Muscle of arm (tissue), 12 donors: ENCODE data around the gene CABLES1. TPM values are rescaled to one million over a fixed set of nuclear protein-coding genes. Genes with fewer than 3 reads are reported as not detected.

Source experiments
- DNase-seq: peaks from one replicate; pipeline ENCODE4 v3.0.0-alpha.2; 2013
- polyA plus RNA-seq, 12 donors: library from polyadenylated mRNA; unstranded; fragments of 120-200 nt; gene quantifications; one replicate each; pipeline ENCODE4 v1.2.1, GENCODE V29; 2013; ENCODE audit not compliant: insufficient read length in 12 of 12

CABLES1 gene
- polyA plus RNA-seq, 12 donors: 5.1 to 14.9 (median 8.1) TPM; not detected in 1

- DNase-seq: no peak
Measured at GRCh38 chr18:23163786-23164533, 28.7 kb downstream of the CABLES1 start.

GRCh38 chr18:23165271-23166068 lies 30.2 kb downstream of the CABLES1 start:
- no peak for DNase-seq

GRCh38 chr18:23166891-23167541 lies 31.7 kb downstream of the CABLES1 start:
- no peak for DNase-seq

- DNase-seq: no peak
Measured at GRCh38 chr18:23169673-23170044, 34.4 kb downstream of the CABLES1 start.

- DNase-seq: no peak
Measured at GRCh38 chr18:23170137-23170536, 34.9 kb downstream of the CABLES1 start.

GRCh38 chr18:23171581-23172156 lies 36.4 kb downstream of the CABLES1 start:
- DNase-seq: no peak

- no peak for DNase-seq
Measured at GRCh38 chr18:23172591-23173380, 37.5 kb downstream of the CABLES1 start.

GRCh38 chr18:23173912-23174311 lies 38.6 kb downstream of the CABLES1 start:
- DNase-seq: no peak

- DNase-seq: no peak
Measured at GRCh38 chr18:23176701-23177432, 41.6 kb downstream of the CABLES1 start.

- no peak for DNase-seq
Measured at GRCh38 chr18:23177433-23178072, 42.3 kb downstream of the CABLES1 start.

- no peak for DNase-seq
Measured at GRCh38 chr18:23178201-23178600, 42.9 kb downstream of the CABLES1 start.

GRCh38 chr18:23178661-23179081 lies 43.4 kb downstream of the CABLES1 start:
- no peak for DNase-seq

- no peak for DNase-seq
Measured at GRCh38 chr18:23179416-23179815, 44.1 kb downstream of the CABLES1 start.

GRCh38 chr18:23181547-23181946 lies 46.3 kb downstream of the CABLES1 start:
- DNase-seq: no peak

- DNase-seq: no peak
Measured at GRCh38 chr18:23182606-23183005, 47.3 kb downstream of the CABLES1 start.

- no peak for DNase-seq
Measured at GRCh38 chr18:23183411-23184150, 48.3 kb downstream of the CABLES1 start.

GRCh38 chr18:23186781-23187180 lies 51.5 kb downstream of the CABLES1 start:
- DNase-seq: no peak

- no peak for DNase-seq
Measured at GRCh38 chr18:23188068-23188760, 52.9 kb downstream of the CABLES1 start.

GRCh38 chr18:23189099-23189498 lies 53.8 kb downstream of the CABLES1 start:
- no peak for DNase-seq
